NOMO-1 (cell line): ENCODE measurements around the gene NCSTN.

Source experiments
- DNase-seq, 2 experiments: peaks; one replicate each; lab custom pipeline; 2025; ENCODE audit not compliant: unreplicated experiment in 2 of 2; lab: John Stamatoyannopoulos, UW

The NCSTN gene

DNA sequence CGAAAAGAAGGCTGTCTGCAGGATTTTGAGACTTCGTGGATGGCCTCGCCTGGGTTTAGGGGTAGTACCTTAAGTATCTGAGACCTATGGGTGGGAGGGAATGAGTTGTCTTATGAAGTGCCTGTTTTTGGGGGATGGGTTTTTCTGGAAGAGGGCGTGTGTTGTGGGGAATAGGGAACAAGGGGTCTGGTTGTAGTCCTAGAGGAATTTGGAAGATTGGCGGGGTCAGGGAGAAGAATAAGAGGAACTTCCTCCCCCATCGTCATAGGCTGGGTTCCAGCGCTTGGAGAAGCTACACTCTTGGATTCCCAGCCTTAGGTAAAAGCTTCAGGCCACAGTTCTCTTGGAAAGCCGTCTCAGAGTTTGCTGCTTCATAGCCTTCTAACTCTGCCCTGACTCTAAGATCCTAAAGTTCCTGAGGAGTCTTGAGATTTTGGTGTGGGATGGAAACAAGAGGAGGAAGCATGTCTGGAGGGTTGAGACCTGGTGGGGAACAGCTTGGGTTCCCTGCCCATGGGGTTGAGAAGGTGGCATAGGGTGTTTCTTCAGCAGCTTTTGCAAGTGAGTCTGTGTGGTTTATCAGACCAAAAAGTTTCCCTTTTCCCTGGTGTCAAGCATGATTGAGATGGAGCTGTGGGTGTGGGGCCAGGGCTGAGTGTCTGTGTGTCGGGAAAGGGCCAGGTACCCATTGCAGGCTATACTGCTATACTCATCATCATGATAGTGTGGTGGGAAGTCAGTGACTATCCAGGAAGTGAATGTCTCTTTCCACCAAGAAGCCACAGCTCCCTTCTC, 59.0 kb downstream of the NCSTN start:
- DNase-seq = no peak

GRCh38 chr1:160403244-160403643, 60.1 kb downstream of the NCSTN start:
- DNase-seq = no peak

- DNase-seq = no peak
Measured at GRCh38 chr1:160404094-160404493, 60.9 kb downstream of the NCSTN start.

- no peak for DNase-seq
Measured at GRCh38 chr1:160405331-160405877, 62.2 kb downstream of the NCSTN start.

GRCh38 chr1:160406131-160406968, 63.2 kb downstream of the NCSTN start:
- DNase-seq = no peak

GRCh38 chr1:160407839-160408801, 64.9 kb downstream of the NCSTN start:
- no peak for DNase-seq
